Endothelial cell of umbilical vein (primary cell): ENCODE results near the gene HOXD4. TPM values are rescaled to one million over a fixed set of nuclear protein-coding genes. Genes with fewer than 3 reads are reported as not detected.

ENCODE experiments used
- BruUV-seq: library from RNA; stranded (reverse); fragments of 400-500 nt; replicated peaks from 2 replicates; lab custom pipeline; 2021; lab: Mats Ljungman, UMichigan
- CTCF ChIA-PET: fragments of 300-600, 350-600 bp; sonication (Branson Sonifier 250); formaldehyde crosslinking; loops from one replicate; lab custom pipeline; 2021; ENCODE audit warnings: antibody characterized with exemption, inconsistent platforms; lab: Charles Lee
- POLR2A ChIA-PET: fragments of 300-600, 350-600 bp; sonication (Branson Sonifier 250); formaldehyde crosslinking; loops from one replicate; lab custom pipeline; 2021; ENCODE audit warnings: antibody characterized with exemption, inconsistent platforms; lab: Charles Lee
- DNase-seq: peaks from one replicate; pipeline ENCODE4 v3.0.0-alpha.2; 2011; ENCODE audit warnings: low read depth, low spot score
- FAIRE-seq: peaks from 2 replicates; lab custom pipeline; 2011; peaks lifted over from hg19 to GRCh38; lab: Jason Lieb, UNC
- H2AFZ ChIP-seq: 2 replicates; pipeline ENCODE4 v1.6.0; 2012; ENCODE audit warnings: low read depth, low read length, control low read depth, inconsistent platforms
- H3K27ac ChIP-seq: 2 replicates; pipeline ENCODE4 v1.5.1; 2011; ENCODE audit warnings: low read depth, mild to moderate bottlenecking, control low read depth, low read length, moderate library complexity; ENCODE audit not compliant: insufficient read depth
- H3K27me3 ChIP-seq, 2 experiments: 2 replicates each; pipeline versions ENCODE4 v1.6.0 to v1.6.1; 2011; ENCODE audit warnings: low read length in 2 of 2, mixed read lengths in 1 of 2; ENCODE audit not compliant: control insufficient read depth in 2 of 2, insufficient read depth in 2 of 2
- H3K36me3 ChIP-seq, 2 experiments: 2 replicates in 1 of 2; 3 replicates in 1 of 2; pipeline ENCODE4 v1.5.1; 2011; ENCODE audit warnings: low read length in 2 of 2, mild to moderate bottlenecking in 1 of 2, moderate library complexity in 1 of 2; ENCODE audit not compliant: control insufficient read depth in 2 of 2, insufficient read depth in 2 of 2; ENCODE audit errors: extremely low read depth in 1 of 2
- H3K4me1 ChIP-seq: 3 replicates; pipeline ENCODE4 v1.5.1; 2011; ENCODE audit warnings: mild to moderate bottlenecking, low read length; ENCODE audit not compliant: control insufficient read depth, insufficient read depth; ENCODE audit errors: extremely low read depth
- H3K4me2 ChIP-seq: 2 replicates; pipeline ENCODE4 v1.6.1; 2011; ENCODE audit warnings: low read length, control low read depth, mixed read lengths; ENCODE audit not compliant: insufficient read depth
- H3K4me3 ChIP-seq, 3 experiments: fragments of 200-600 bp in 1 of 3; sonication (generic), shearing (Covaris generic) in 1 of 3; replicated peaks in 1 of 3; 2 replicates each; pipeline ENCODE4 v1.5.1; 2011 to 2016; ENCODE audit warnings: control low read depth in 3 of 3, low read length in 3 of 3, mild to moderate bottlenecking in 2 of 3, inconsistent platforms in 1 of 3, low read depth in 1 of 3, moderate library complexity in 1 of 3; ENCODE audit not compliant: insufficient read depth in 1 of 3
- H3K79me2 ChIP-seq: 2 replicates; pipeline ENCODE4 v1.6.0; 2012; ENCODE audit warnings: low read length, inconsistent platforms; ENCODE audit not compliant: control insufficient read depth, insufficient read depth
- H3K9ac ChIP-seq: replicated peaks from 2 replicates; pipeline ENCODE3; 2011; ENCODE audit warnings: low read length, control low read depth; ENCODE audit not compliant: insufficient read depth; ENCODE audit errors: extremely low read depth
- H3K9me1 ChIP-seq: replicated peaks from 3 replicates; pipeline ENCODE4 v1.6.0; 2011; ENCODE audit warnings: mild to moderate bottlenecking, low read length; ENCODE audit not compliant: control insufficient read depth, insufficient read depth; ENCODE audit errors: extremely low read depth
- H3K9me3 ChIP-seq: replicated peaks from 2 replicates; pipeline ENCODE4 v1.5.1; 2012; ENCODE audit warnings: low read length, inconsistent platforms; ENCODE audit not compliant: control insufficient read depth, insufficient read depth
- H4K20me1 ChIP-seq: replicated peaks from 2 replicates; pipeline ENCODE3; 2011; ENCODE audit warnings: mild to moderate bottlenecking, low read length; ENCODE audit not compliant: control insufficient read depth, insufficient read depth; ENCODE audit errors: extremely low read depth
- EZH2 ChIP-seq: IDR thresholded peaks from 2 replicates; pipeline ENCODE4 v1.6.1; 2012; ENCODE audit warnings: borderline replicate concordance, low read depth, mild to moderate bottlenecking, moderate library complexity, low read length, inconsistent platforms; ENCODE audit not compliant: severe bottlenecking
- FOS ChIP-seq: IDR thresholded peaks from 2 replicates; pipeline ENCODE4 v1.6.1; 2011; ENCODE audit warnings: mild to moderate bottlenecking, low read length, moderate library complexity, borderline replicate concordance; ENCODE audit not compliant: insufficient read depth
- GATA2 ChIP-seq: IDR thresholded peaks from 2 replicates; pipeline ENCODE4 v1.7.0; 2011; ENCODE audit warnings: low read depth, mild to moderate bottlenecking, moderate library complexity, mixed read lengths, low read length; ENCODE audit not compliant: insufficient read length, insufficient read depth
- JUN ChIP-seq: IDR thresholded peaks from 2 replicates; pipeline ENCODE4 v1.6.1; 2011; ENCODE audit warnings: borderline replicate concordance, low read depth; ENCODE audit not compliant: insufficient read length, insufficient read depth
- MYC ChIP-seq: IDR thresholded peaks from one replicate; pipeline ENCODE4 v1.6.1; 2011; ENCODE audit warnings: mild to moderate bottlenecking, low read depth, low read length
- POLR2A ChIP-seq: IDR thresholded peaks from 2 replicates; pipeline ENCODE4 v1.6.1; 2012; ENCODE audit warnings: low read depth, mild to moderate bottlenecking, control low read depth, low read length
- POLR2AphosphoS5 ChIP-seq: IDR thresholded peaks from 2 replicates; pipeline ENCODE4 v1.6.1; 2012; ENCODE audit warnings: low read depth, mild to moderate bottlenecking, control low read depth, low read length, moderate library complexity; ENCODE audit not compliant: insufficient read depth
- dilution Hi-C: fragments of 300-500 bp; cut with MboI; formaldehyde crosslinking; loops from one replicate; pipeline ENCODE4 v1.15.0; 2019; ENCODE audit warnings: low sequenced_read_pairs; ENCODE audit not compliant: extremely low pct_ligation_motif_present
- intact Hi-C: fragments of 100-400 bp; cut with micrococcal nuclease; formaldehyde crosslinking; loops from one replicate; pipeline ENCODE4 v1.10.0; 2022
- polyA plus RNA-seq, 4 experiments: library from polyadenylated mRNA; depleted of rRNA in 3 of 4; stranded (reverse) in 3 of 4; unstranded in 1 of 4; fragments of >200 nt; gene quantifications; 2 replicates each; pipeline versions ENCODE4 v1.2.1 to v1.2.3, GENCODE V29; 2011 to 2012; ENCODE audit warnings: missing spikeins in 1 of 4
- total RNA-seq: library from RNA; stranded (reverse); gene quantifications from 2 replicates; pipeline ENCODE4 v1.2.3, GENCODE V29; 2021
- TF ChIP-seq, protein P1 (sequence below): IDR thresholded peaks from 2 replicates; pipeline ENCODE4 v1.6.1; 2011; ENCODE audit not compliant: insufficient read depth, insufficient read length
- TF ChIP-seq, protein P2 (sequence below), 2 donors: IDR thresholded peaks; 1 replicate in 1 of 2; 2 replicates in 1 of 2; pipeline ENCODE4 v1.5.1; 2011; ENCODE audit warnings: low read length in 2 of 2, mild to moderate bottlenecking in 2 of 2, moderate library complexity in 2 of 2, control low read depth in 1 of 2, inconsistent platforms in 1 of 2, low read depth in 1 of 2; ENCODE audit not compliant: insufficient read depth in 1 of 2; ENCODE audit errors: extremely low read depth in 1 of 2

HOXD4 gene
- total and polyA plus RNA-seq, 2 donors (not counting 3 experiments of a cell fraction or from before 2014, with no cell fraction given): 7.6 to 13.7 TPM

DNA sequence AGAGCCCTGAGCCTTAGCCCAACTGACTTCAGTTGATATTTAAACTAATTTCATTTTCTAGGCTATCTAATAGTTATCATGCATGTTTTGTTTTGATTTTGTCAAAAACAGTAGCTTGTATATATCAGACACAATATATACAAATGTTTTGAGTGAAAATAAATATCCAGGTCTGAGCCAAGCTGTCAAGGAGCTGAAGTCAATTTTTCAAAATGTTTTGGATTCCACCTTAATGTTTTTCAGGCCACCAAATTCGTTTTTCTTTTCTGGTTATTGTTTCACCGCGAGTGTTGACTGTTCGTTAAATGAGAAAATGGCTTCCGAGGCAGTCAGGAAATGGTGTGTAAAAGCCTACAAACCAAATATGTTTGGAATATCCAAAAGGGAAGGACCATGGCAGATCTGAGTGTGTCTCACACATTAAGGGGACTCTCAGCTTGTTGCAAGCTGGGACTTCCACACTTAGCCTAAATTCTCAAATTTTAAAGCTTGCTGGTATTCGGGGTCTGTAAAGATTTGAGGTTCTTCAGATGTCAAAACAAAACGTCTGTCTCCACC is 49.0 kb upstream of the HOXD4 start:
- DNase-seq: no peak
- Histone ChIP-seq H3K36me3 (no peaks in the 10 kb centered on the region), H4K20me1 (no peaks in the 10 kb centered on the region), H3K27ac (no peak overlapping the region), H3K9ac (no peak overlapping the region), H3K79me2 (no peaks in the 10 kb centered on the region), H3K4me1 (no peaks in the 10 kb centered on the region), H3K4me2 (no peak overlapping the region), H3K9me1 (no peaks in the 10 kb centered on the region), H3K9me3 (no peaks in the 10 kb centered on the region), H3K27me3 (peaks cover 93 to 98% of the 10 kb centered on the region in 2 experiments), H3K4me3 (no peak overlapping the region), H2AFZ (no peak overlapping the region)
- FAIRE-seq: peak; percentile 26
- TF ChIP-seq EZH2 (no peak), FOS (no peak), GATA2 (no peak), POLR2A (no peak), JUN (no peak), POLR2AphosphoS5 (no peak), MYC (no peak)
- TF ChIP-seq, protein P1, sequence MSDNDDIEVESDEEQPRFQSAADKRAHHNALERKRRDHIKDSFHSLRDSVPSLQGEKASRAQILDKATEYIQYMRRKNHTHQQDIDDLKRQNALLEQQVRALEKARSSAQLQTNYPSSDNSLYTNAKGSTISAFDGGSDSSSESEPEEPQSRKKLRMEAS: no peak
- TF ChIP-seq, protein P2, sequence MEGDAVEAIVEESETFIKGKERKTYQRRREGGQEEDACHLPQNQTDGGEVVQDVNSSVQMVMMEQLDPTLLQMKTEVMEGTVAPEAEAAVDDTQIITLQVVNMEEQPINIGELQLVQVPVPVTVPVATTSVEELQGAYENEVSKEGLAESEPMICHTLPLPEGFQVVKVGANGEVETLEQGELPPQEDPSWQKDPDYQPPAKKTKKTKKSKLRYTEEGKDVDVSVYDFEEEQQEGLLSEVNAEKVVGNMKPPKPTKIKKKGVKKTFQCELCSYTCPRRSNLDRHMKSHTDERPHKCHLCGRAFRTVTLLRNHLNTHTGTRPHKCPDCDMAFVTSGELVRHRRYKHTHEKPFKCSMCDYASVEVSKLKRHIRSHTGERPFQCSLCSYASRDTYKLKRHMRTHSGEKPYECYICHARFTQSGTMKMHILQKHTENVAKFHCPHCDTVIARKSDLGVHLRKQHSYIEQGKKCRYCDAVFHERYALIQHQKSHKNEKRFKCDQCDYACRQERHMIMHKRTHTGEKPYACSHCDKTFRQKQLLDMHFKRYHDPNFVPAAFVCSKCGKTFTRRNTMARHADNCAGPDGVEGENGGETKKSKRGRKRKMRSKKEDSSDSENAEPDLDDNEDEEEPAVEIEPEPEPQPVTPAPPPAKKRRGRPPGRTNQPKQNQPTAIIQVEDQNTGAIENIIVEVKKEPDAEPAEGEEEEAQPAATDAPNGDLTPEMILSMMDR (IDR thresholded peaks at IDR 0.05; ENCODE audit: extremely low read depth in 1 of 2, insufficient read depth in 1 of 2, low read depth in 1 of 2, low read length in 2 of 2): no peak
- BruUV-seq: no TSS peak
- intact Hi-C loops (no loop called here), dilution Hi-C loops (no loop called here)
- ChIA-PET POLR2A (no interaction called here), CTCF (interaction anchor here (0.7 to 2.4 kb wide), 6 partner anchors 9 to 1403 kb away, joined by 3 to 13 read pairs (median 4); partner anchors contain the start of gene HOXD9)
